A549 (cell line): ENCODE data around the gene PLXND1.

Source experiments
- BHLHE40 ChIP-seq: IDR thresholded peaks from 2 replicates; pipeline ENCODE4 v1.6.1; 2012; ENCODE audit warnings: low read depth, low read length, inconsistent platforms
- JUNB ChIP-seq: fragments of >200 bp; sonication (Bioruptor Twin); formaldehyde crosslinking; IDR thresholded peaks from 2 replicates; pipeline ENCODE4 v1.6.1; 2016
- PBX3 ChIP-seq: IDR thresholded peaks from 2 replicates; pipeline ENCODE4 v1.6.1; 2012
- POLR2A ChIP-seq: IDR thresholded peaks from 2 replicates; pipeline ENCODE4 v1.6.1; 2012; ENCODE audit warnings: mild to moderate bottlenecking, low read length
- RAD21 ChIP-seq, 2 experiments: fragments of >200 bp in 1 of 2; sonication (Bioruptor Twin) in 1 of 2; formaldehyde crosslinking in 1 of 2; IDR thresholded peaks in 1 of 2; conservative IDR thresholded peaks in 1 of 2; 2 replicates in 1 of 2; 3 replicates in 1 of 2; pipeline ENCODE4 v1.6.1; 2012 to 2018; ENCODE audit warnings: inconsistent platforms in 1 of 2
- TF ChIP-seq, protein P1 (sequence below): fragments of >200 bp; sonication (Bioruptor Twin); formaldehyde crosslinking; IDR thresholded peaks from 3 replicates; pipeline ENCODE4 v1.5.1; 2016
- TF ChIP-seq, protein P2 (sequence below): IDR thresholded peaks from 2 replicates; pipeline ENCODE4 v1.6.1; 2012

- TF ChIP-seq, protein P1, sequence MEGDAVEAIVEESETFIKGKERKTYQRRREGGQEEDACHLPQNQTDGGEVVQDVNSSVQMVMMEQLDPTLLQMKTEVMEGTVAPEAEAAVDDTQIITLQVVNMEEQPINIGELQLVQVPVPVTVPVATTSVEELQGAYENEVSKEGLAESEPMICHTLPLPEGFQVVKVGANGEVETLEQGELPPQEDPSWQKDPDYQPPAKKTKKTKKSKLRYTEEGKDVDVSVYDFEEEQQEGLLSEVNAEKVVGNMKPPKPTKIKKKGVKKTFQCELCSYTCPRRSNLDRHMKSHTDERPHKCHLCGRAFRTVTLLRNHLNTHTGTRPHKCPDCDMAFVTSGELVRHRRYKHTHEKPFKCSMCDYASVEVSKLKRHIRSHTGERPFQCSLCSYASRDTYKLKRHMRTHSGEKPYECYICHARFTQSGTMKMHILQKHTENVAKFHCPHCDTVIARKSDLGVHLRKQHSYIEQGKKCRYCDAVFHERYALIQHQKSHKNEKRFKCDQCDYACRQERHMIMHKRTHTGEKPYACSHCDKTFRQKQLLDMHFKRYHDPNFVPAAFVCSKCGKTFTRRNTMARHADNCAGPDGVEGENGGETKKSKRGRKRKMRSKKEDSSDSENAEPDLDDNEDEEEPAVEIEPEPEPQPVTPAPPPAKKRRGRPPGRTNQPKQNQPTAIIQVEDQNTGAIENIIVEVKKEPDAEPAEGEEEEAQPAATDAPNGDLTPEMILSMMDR: no peak
- TF ChIP-seq PBX3: no peak
- TF ChIP-seq BHLHE40: no peak
- TF ChIP-seq JUNB: no peak
- no peak for TF ChIP-seq RAD21 (conservative IDR thresholded peaks at IDR 0.05 in 1 of 2, IDR thresholded peaks at IDR 0.05 in 1 of 2)
- TF ChIP-seq POLR2A: no peak
- TF ChIP-seq, protein P2, sequence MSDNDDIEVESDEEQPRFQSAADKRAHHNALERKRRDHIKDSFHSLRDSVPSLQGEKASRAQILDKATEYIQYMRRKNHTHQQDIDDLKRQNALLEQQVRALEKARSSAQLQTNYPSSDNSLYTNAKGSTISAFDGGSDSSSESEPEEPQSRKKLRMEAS: no peak
These were observed 20.4 kb downstream of the PLXND1 start for GRCh38 chr3:129585949-129586657.
